ENCODE data around the gene DIP2C. TPM values are rescaled to one million over a fixed set of nuclear protein-coding genes. Genes with fewer than 3 reads are reported as not detected.
"Not testable (repeated sequence)": the region's sequence is repeated elsewhere in the genome, so short reads cannot be mapped to it uniquely, and the experiment has no call there.

The DIP2C gene
- polyA plus RNA-seq, 1 donor from 2014 or later, result 1.4 TPM

- Mint-ChIP-seq H3K27ac (no peak overlapping the region), H3K4me3 (peak overlapping the region in 1 of 4 donors; percentile 9), H3K27me3 (peaks cover 34% of the 10 kb centered on the region), H3K4me1 (peaks cover 0 to 3% (median 3%) of the 10 kb centered on the region in 3 donors), H3K9me3 (no peaks in the 10 kb centered on the region), H3K36me3 (no peaks in the 10 kb centered on the region)
Measured at GRCh38 chr10:687583-688311, 1.7 kb downstream of the DIP2C start.

GRCh38 chr10:686155-686931 is 3.1 kb downstream of the DIP2C start:
- H3K4me1 Mint-ChIP-seq, result peaks cover 0 to 3% (median 3%) of the 10 kb centered on the region in 3 donors
- no peaks in the 10 kb centered on the region for H3K36me3 Mint-ChIP-seq
- peaks cover 25% of the 10 kb centered on the region for H3K27me3 Mint-ChIP-seq
- peak overlapping the region in 1 of 4 donors; percentile 60 for H3K4me3 Mint-ChIP-seq
- H3K9me3 Mint-ChIP-seq, result no peaks in the 10 kb centered on the region
- H3K27ac Mint-ChIP-seq, result no peak overlapping the region

- H3K9me3 Mint-ChIP-seq, result no peaks in the 10 kb centered on the region
- H3K27me3 Mint-ChIP-seq, result peaks cover 20% of the 10 kb centered on the region
- peaks cover 0 to 3% (median 2%) of the 10 kb centered on the region in 3 donors for H3K4me1 Mint-ChIP-seq
- H3K36me3 Mint-ChIP-seq, result no peaks in the 10 kb centered on the region
- H3K4me3 Mint-ChIP-seq, result no peak overlapping the region
- H3K27ac Mint-ChIP-seq, result no peak overlapping the region
Measured at GRCh38 chr10:685613-686012, 3.9 kb downstream of the DIP2C start.

- Mint-ChIP-seq H3K36me3 (no peaks in the 10 kb centered on the region), H3K4me3 (peak overlapping the region in 1 of 4 donors; percentile 53), H3K4me1 (peaks cover 0 to 3% (median 0%) of the 10 kb centered on the region in 3 donors), H3K27me3 (peaks cover 18% of the 10 kb centered on the region), H3K9me3 (no peaks in the 10 kb centered on the region), H3K27ac (no peak overlapping the region)
Measured at GRCh38 chr10:683448-684071, 5.9 kb downstream of the DIP2C start.

- H3K27ac Mint-ChIP-seq, result no peak overlapping the region
- no peaks in the 10 kb centered on the region for H3K9me3 Mint-ChIP-seq
- no peaks in the 10 kb centered on the region for H3K4me1 Mint-ChIP-seq
- H3K36me3 Mint-ChIP-seq, result no peaks in the 10 kb centered on the region
- H3K4me3 Mint-ChIP-seq, result peak overlapping the region in 1 of 4 donors; percentile 53
- peaks cover 13% of the 10 kb centered on the region for H3K27me3 Mint-ChIP-seq
Measured at GRCh38 chr10:682931-683447, 6.5 kb downstream of the DIP2C start.

- Mint-ChIP-seq H3K27ac (no peak overlapping the region), H3K36me3 (no peaks in the 10 kb centered on the region), H3K4me1 (no peaks in the 10 kb centered on the region), H3K4me3 (no peak overlapping the region), H3K9me3 (no peaks in the 10 kb centered on the region), H3K27me3 (peaks cover 11% of the 10 kb centered on the region)
Measured at GRCh38 chr10:681670-682318, 7.7 kb downstream of the DIP2C start.

- no peaks in the 10 kb centered on the region for H3K4me1 Mint-ChIP-seq
Measured at GRCh38 chr10:680745-681144, 8.7 kb downstream of the DIP2C start.

GRCh38 chr10:680146-680545 is 9.3 kb downstream of the DIP2C start:
- Mint-ChIP-seq H3K4me1 (no peaks in the 10 kb centered on the region), H3K4me3 (no peak overlapping the region), H3K9me3 (no peaks in the 10 kb centered on the region), H3K27me3 (peaks cover 9% of the 10 kb centered on the region), H3K27ac (no peak overlapping the region), H3K36me3 (no peaks in the 10 kb centered on the region)

More at GRCh38 chr10:680745-681144, 8.7 kb downstream of the DIP2C start:
- no peaks in the 10 kb centered on the region for H3K36me3 Mint-ChIP-seq
- H3K27me3 Mint-ChIP-seq, result peaks cover 9% of the 10 kb centered on the region
- H3K27ac Mint-ChIP-seq, result no peak overlapping the region
- no peak overlapping the region for H3K4me3 Mint-ChIP-seq
- H3K9me3 Mint-ChIP-seq, result no peaks in the 10 kb centered on the region

- Mint-ChIP-seq H3K4me1 (no peaks in the 10 kb centered on the region), H3K36me3 (no peaks in the 10 kb centered on the region), H3K27me3 (peaks cover 9% of the 10 kb centered on the region), H3K27ac (no peak overlapping the region), H3K9me3 (no peaks in the 10 kb centered on the region), H3K4me3 (no peak overlapping the region)
Measured at GRCh38 chr10:679556-679955, 9.9 kb downstream of the DIP2C start.

- not testable (repeated sequence) for H3K4me3 Mint-ChIP-seq, H3K36me3 Mint-ChIP-seq, H3K27ac Mint-ChIP-seq, H3K27me3 Mint-ChIP-seq, H3K9me3 Mint-ChIP-seq, H3K4me1 Mint-ChIP-seq
Measured at GRCh38 chr10:678662-679005, 10.8 kb downstream of the DIP2C start.

- no peak overlapping the region for H3K27ac Mint-ChIP-seq
- no peaks in the 10 kb centered on the region for H3K36me3 Mint-ChIP-seq
- peak overlapping the region in 1 of 4 donors; percentile 54 for H3K4me3 Mint-ChIP-seq
- H3K4me1 Mint-ChIP-seq, result no peaks in the 10 kb centered on the region
- peaks cover 0 to 5% (median 0%) of the 10 kb centered on the region in 3 donors for H3K9me3 Mint-ChIP-seq
- peaks cover 7% of the 10 kb centered on the region for H3K27me3 Mint-ChIP-seq
Measured at GRCh38 chr10:677750-678661, 11.5 kb downstream of the DIP2C start.

- peaks cover 0 to 5% (median under 1%) of the 10 kb centered on the region in 3 donors for H3K9me3 Mint-ChIP-seq
- no peaks in the 10 kb centered on the region for H3K4me1 Mint-ChIP-seq
- no peak overlapping the region for H3K4me3 Mint-ChIP-seq
- H3K27ac Mint-ChIP-seq, result no peak overlapping the region
- H3K36me3 Mint-ChIP-seq, result no peaks in the 10 kb centered on the region
- H3K27me3 Mint-ChIP-seq, result peaks cover 6% of the 10 kb centered on the region
Measured at GRCh38 chr10:677038-677437, 12.4 kb downstream of the DIP2C start.

- Mint-ChIP-seq H3K27ac (no peak overlapping the region), H3K36me3 (no peaks in the 10 kb centered on the region), H3K4me1 (no peaks in the 10 kb centered on the region), H3K27me3 (peaks cover 6% of the 10 kb centered on the region), H3K9me3 (peaks cover 0 to 5% (median 2%) of the 10 kb centered on the region in 3 donors), H3K4me3 (no peak overlapping the region)
Measured at GRCh38 chr10:676178-676577, 13.3 kb downstream of the DIP2C start.

- H3K9me3 Mint-ChIP-seq, result peaks cover 0 to 5% (median 2%) of the 10 kb centered on the region in 3 donors
- H3K36me3 Mint-ChIP-seq, result no peaks in the 10 kb centered on the region
- H3K27ac Mint-ChIP-seq, result no peak overlapping the region
- H3K27me3 Mint-ChIP-seq, result peaks cover 6% of the 10 kb centered on the region
- H3K4me1 Mint-ChIP-seq, result no peaks in the 10 kb centered on the region
- H3K4me3 Mint-ChIP-seq, result no peak overlapping the region
Measured at GRCh38 chr10:675532-675931, 13.9 kb downstream of the DIP2C start.

All from IgD-negative memory B cell (primary cell).